Mucosa of stomach (tissue), 1 donor: ENCODE data around the gene MEGF11.

Experiments
- H3K27me3 ChIP-seq: one replicate; pipeline ENCODE4 v1.7.0; 2013; ENCODE audit warnings: mild to moderate bottlenecking, low read length; ENCODE audit not compliant: control insufficient read depth, insufficient read depth
- H3K36me3 ChIP-seq: one replicate; pipeline ENCODE4 v1.7.0; 2013; ENCODE audit warnings: low read length; ENCODE audit not compliant: control insufficient read depth, insufficient read depth
- H3K4me1 ChIP-seq: one replicate; pipeline ENCODE4 v1.7.0; 2013; ENCODE audit warnings: mild to moderate bottlenecking, low read length; ENCODE audit not compliant: control insufficient read depth, insufficient read depth
- H3K4me3 ChIP-seq: one replicate; pipeline ENCODE4 v1.7.0; 2013; ENCODE audit warnings: low read length
- H3K9ac ChIP-seq: one replicate; pipeline ENCODE4 v1.7.0; 2013; ENCODE audit warnings: mild to moderate bottlenecking, low read length, moderate library complexity
- H3K9me3 ChIP-seq: one replicate; pipeline ENCODE4 v1.7.0; 2013; ENCODE audit warnings: mild to moderate bottlenecking, low read length, moderate library complexity; ENCODE audit not compliant: control insufficient read depth
- donor health status: Pancreatic carcinoma.

Gene MEGF11

GRCh38 chr15:65930134-65930533, 323.4 kb downstream of the MEGF11 start:
- no peaks in the 10 kb centered on the region for H3K4me1 ChIP-seq
- no peaks in the 10 kb centered on the region for H3K9me3 ChIP-seq
- H3K27me3 ChIP-seq: no peaks in the 10 kb centered on the region
- H3K9ac ChIP-seq: no peak overlapping the region
- no peak overlapping the region for H3K4me3 ChIP-seq
- H3K36me3 ChIP-seq: no peaks in the 10 kb centered on the region

GRCh38 chr15:65929573-65929972, 324.0 kb downstream of the MEGF11 start:
- Histone ChIP-seq H3K4me3 (no peak overlapping the region), H3K27me3 (no peaks in the 10 kb centered on the region), H3K9ac (no peak overlapping the region), H3K4me1 (no peaks in the 10 kb centered on the region), H3K36me3 (no peaks in the 10 kb centered on the region), H3K9me3 (no peaks in the 10 kb centered on the region)

GRCh38 chr15:65927545-65927944, 326.0 kb downstream of the MEGF11 start:
- no peaks in the 10 kb centered on the region for H3K9me3 ChIP-seq
- no peaks in the 10 kb centered on the region for H3K36me3 ChIP-seq
- no peaks in the 10 kb centered on the region for H3K27me3 ChIP-seq
- H3K9ac ChIP-seq: no peak overlapping the region
- H3K4me3 ChIP-seq: no peak overlapping the region
- H3K4me1 ChIP-seq: no peaks in the 10 kb centered on the region

- Histone ChIP-seq H3K4me3 (no peak overlapping the region), H3K36me3 (no peaks in the 10 kb centered on the region), H3K4me1 (no peaks in the 10 kb centered on the region), H3K9ac (no peak overlapping the region), H3K9me3 (no peaks in the 10 kb centered on the region), H3K27me3 (no peaks in the 10 kb centered on the region)
These were observed 326.7 kb downstream of the MEGF11 start for GRCh38 chr15:65926899-65927298.

- Histone ChIP-seq H3K4me3 (no peak overlapping the region), H3K27me3 (no peaks in the 10 kb centered on the region), H3K9me3 (no peaks in the 10 kb centered on the region), H3K9ac (no peak overlapping the region), H3K36me3 (no peaks in the 10 kb centered on the region), H3K4me1 (no peaks in the 10 kb centered on the region)
These were observed 327.1 kb downstream of the MEGF11 start for GRCh38 chr15:65926459-65926858.

- Histone ChIP-seq H3K4me3 (no peak overlapping the region), H3K27me3 (no peaks in the 10 kb centered on the region), H3K36me3 (no peaks in the 10 kb centered on the region), H3K4me1 (no peaks in the 10 kb centered on the region), H3K9ac (no peak overlapping the region), H3K9me3 (no peaks in the 10 kb centered on the region)
These were observed 328.2 kb downstream of the MEGF11 start for GRCh38 chr15:65925338-65925737.

- Histone ChIP-seq H3K27me3 (no peaks in the 10 kb centered on the region), H3K4me1 (no peaks in the 10 kb centered on the region), H3K9me3 (no peaks in the 10 kb centered on the region), H3K36me3 (no peaks in the 10 kb centered on the region), H3K4me3 (no peak overlapping the region), H3K9ac (no peak overlapping the region)
These were observed 329.5 kb downstream of the MEGF11 start for GRCh38 chr15:65924004-65924403.

GRCh38 chr15:65923264-65923663, 330.3 kb downstream of the MEGF11 start:
- H3K9me3 ChIP-seq: no peaks in the 10 kb centered on the region
- H3K36me3 ChIP-seq: no peaks in the 10 kb centered on the region
- H3K4me1 ChIP-seq: no peaks in the 10 kb centered on the region
- no peaks in the 10 kb centered on the region for H3K27me3 ChIP-seq
- H3K4me3 ChIP-seq: no peak overlapping the region
- H3K9ac ChIP-seq: no peak overlapping the region

- H3K27me3 ChIP-seq: no peaks in the 10 kb centered on the region
- H3K36me3 ChIP-seq: no peaks in the 10 kb centered on the region
- H3K9me3 ChIP-seq: no peaks in the 10 kb centered on the region
- no peak overlapping the region for H3K9ac ChIP-seq
- no peak overlapping the region for H3K4me3 ChIP-seq
- no peaks in the 10 kb centered on the region for H3K4me1 ChIP-seq
These were observed 330.9 kb downstream of the MEGF11 start for GRCh38 chr15:65922621-65923020.

- Histone ChIP-seq H3K9me3 (no peaks in the 10 kb centered on the region), H3K9ac (no peak overlapping the region), H3K4me1 (peaks cover under 1% of the 10 kb centered on the region), H3K4me3 (no peak overlapping the region), H3K36me3 (no peaks in the 10 kb centered on the region), H3K27me3 (no peaks in the 10 kb centered on the region)
These were observed 331.8 kb downstream of the MEGF11 start for GRCh38 chr15:65921780-65922179.

GRCh38 chr15:65920825-65921309, 332.7 kb downstream of the MEGF11 start:
- H3K27me3 ChIP-seq: no peaks in the 10 kb centered on the region
- no peak overlapping the region for H3K9ac ChIP-seq
- no peaks in the 10 kb centered on the region for H3K9me3 ChIP-seq
- peaks cover 9% of the 10 kb centered on the region for H3K4me1 ChIP-seq
- no peaks in the 10 kb centered on the region for H3K36me3 ChIP-seq
- H3K4me3 ChIP-seq: no peak overlapping the region

GRCh38 chr15:65920121-65920520, 333.4 kb downstream of the MEGF11 start:
- Histone ChIP-seq H3K4me3 (no peak overlapping the region), H3K9me3 (no peaks in the 10 kb centered on the region), H3K9ac (no peak overlapping the region), H3K4me1 (peaks cover 9% of the 10 kb centered on the region), H3K27me3 (no peaks in the 10 kb centered on the region), H3K36me3 (no peaks in the 10 kb centered on the region)

GRCh38 chr15:65919353-65919752, 334.2 kb downstream of the MEGF11 start:
- no peak overlapping the region for H3K4me3 ChIP-seq
- H3K27me3 ChIP-seq: no peaks in the 10 kb centered on the region
- H3K9ac ChIP-seq: no peak overlapping the region
- H3K9me3 ChIP-seq: no peaks in the 10 kb centered on the region
- H3K36me3 ChIP-seq: no peaks in the 10 kb centered on the region
- peaks cover 9% of the 10 kb centered on the region for H3K4me1 ChIP-seq
